ENCODE results near the gene CPB2. TPM values are rescaled to one million over a fixed set of nuclear protein-coding genes. Genes with fewer than 3 reads are reported as not detected.
A peak's percentile ranks its signal among the peaks of the same experiment; 100 is the strongest.

Gene CPB2
- total RNA-seq, 1 experiment from 2014 or later, result 0.15 TPM

GRCh38 chr13:46053162-46054012 lies 51.4 kb downstream of the CPB2 start:
- Histone ChIP-seq H3K9me3 (ENCODE audit: control insufficient read depth in 1 of 2, insufficient read depth in 1 of 2, low read depth in 1 of 2, low read length in 2 of 2) (no peaks in the 10 kb centered on the region), H3K36me3 (ENCODE audit: control insufficient read depth in 1 of 2, insufficient read depth in 2 of 2, low read length in 2 of 2) (peaks cover 0 to 5% of the 10 kb centered on the region in 2 experiments; a peak in 1 of 4 replicates), H3K9me2 (ENCODE audit: insufficient read depth) (no peaks in the 10 kb centered on the region), H2AFZ (ENCODE audit: low read depth, low read length, poor library complexity, severe bottlenecking) (peak overlapping the region; percentile 53), H3K4me3 (replicated peaks in 1 of 2; ENCODE audit: low read depth in 1 of 2, low read length in 2 of 2) (peak overlapping the region; percentile 60 to 85), H3K9ac (ENCODE audit: low read length) (peak overlapping the region; percentile 83), H3K79me2 (ENCODE audit: insufficient read depth, low read length) (peaks cover 41% of the 10 kb centered on the region), H3K4me1 (ENCODE audit: control insufficient read depth in 1 of 2, insufficient read depth in 2 of 2, low read length in 2 of 2) (peaks cover 11 to 14% of the 10 kb centered on the region in 2 experiments; a peak in 3 of 4 replicates), H4K20me1 (ENCODE audit: insufficient read depth) (no peaks in the 10 kb centered on the region), H3K4me2 (ENCODE audit: low read length) (peak overlapping the region; percentile 87), H3K27ac (ENCODE audit: low read depth, low read length) (peak overlapping the region; percentile 71; the same call in 1 of the 2 replicates), H3K27me3 (ENCODE audit: insufficient read depth, low read length) (no peaks in the 10 kb centered on the region)
- BruUV-seq (replicated peaks), result TSS peak; percentile 84
- DNase-seq (ENCODE audit: low read depth, low spot score) (no peak), ATAC-seq (no peak)
- POLR2A ChIA-PET, result no interaction called here
- RAD21 ChIA-PET (ENCODE audit: low non-redundant PET in 1 of 2, low total read pairs in 2 of 2, uncharacterized antibody in 2 of 2, unreplicated experiment in 2 of 2), result no interaction called here
- intact Hi-C loops (cut with micrococcal nuclease), result no loop called here
- CTCF ChIA-PET, result no interaction called here
- TF ChIP-seq CBX3 (IDR thresholded peaks at IDR 0.05; ENCODE audit: low read depth) (no peak), SIN3A (IDR thresholded peaks at IDR 0.05; ENCODE audit: low read depth) (no peak), POLR2A (IDR thresholded peaks at IDR 0.05; ENCODE audit: borderline replicate concordance, extremely low read depth, insufficient read depth, insufficient read length) (no peak)

DNA sequence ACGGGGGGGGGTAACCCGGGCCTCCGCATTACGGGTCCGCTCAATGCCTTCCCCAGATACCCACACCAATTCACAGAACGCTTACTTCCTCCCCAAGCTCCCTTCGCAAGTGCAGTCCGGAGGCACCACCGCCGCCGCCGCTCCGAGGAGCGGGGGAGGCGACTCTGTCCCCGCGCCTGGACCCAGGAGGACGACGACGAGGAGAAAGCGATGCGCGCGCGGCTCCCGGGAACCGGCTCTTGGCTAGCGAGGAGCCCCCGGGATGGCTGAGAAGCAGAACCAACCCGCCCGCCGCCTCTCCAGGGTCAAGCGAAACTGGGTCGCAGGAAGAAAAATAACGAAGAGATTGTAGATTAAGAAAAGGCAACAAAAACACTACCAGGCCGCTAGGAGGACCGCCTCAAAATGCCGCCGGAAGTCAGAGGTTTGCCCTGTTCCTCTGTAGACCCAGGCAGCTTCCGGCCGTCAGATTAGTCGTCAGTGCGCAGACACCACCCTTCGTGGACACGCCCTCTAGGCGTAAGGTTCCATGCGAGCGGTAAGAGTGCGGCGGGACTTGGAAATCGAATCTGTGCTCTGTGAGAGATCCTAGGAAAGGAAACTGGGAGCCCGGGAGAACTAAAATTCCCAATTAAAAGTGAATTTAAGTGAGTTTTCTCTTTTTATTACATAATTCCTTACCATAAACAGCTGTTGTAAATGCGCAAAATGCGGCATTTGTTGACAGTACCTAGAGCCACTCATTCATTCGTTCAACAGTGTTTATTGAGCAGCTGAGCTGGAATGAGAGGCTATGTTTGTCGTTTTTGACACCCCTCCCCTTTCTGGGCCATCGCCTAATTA lies 52.3 kb downstream of the CPB2 start, which contains the start of gene ZC3H13:
TSS of gene ZC3H13 (minus strand) at position 428 of the 843 bp plus-strand sequence. CDS start 7,239 bp downstream, outside the sequence.
- intact Hi-C loops (cut with micrococcal nuclease), result no loop called here
- H3K9me3 ChIP-seq (ENCODE audit: control insufficient read depth in 1 of 2, insufficient read depth in 1 of 2, low read depth in 1 of 2, low read length in 2 of 2), result no peaks in the 10 kb centered on the region
- BruUV-seq (replicated peaks), result no TSS peak
- peak within 1 kb of the TSS; percentile 60 to 85 for H3K4me3 ChIP-seq (replicated peaks in 1 of 2; ENCODE audit: low read depth in 1 of 2, low read length in 2 of 2)
- ChIA-PET POLR2A (no interaction called here), RAD21 (ENCODE audit: low non-redundant PET in 1 of 2, low total read pairs in 2 of 2, uncharacterized antibody in 2 of 2, unreplicated experiment in 2 of 2) (no interaction called here), CTCF (no interaction called here)
- H3K4me2 ChIP-seq (ENCODE audit: low read length), result peak within 1 kb of the TSS; percentile 87
- H4K20me1 ChIP-seq (ENCODE audit: insufficient read depth), result no peaks in the 10 kb centered on the region
- peak within 1 kb of the TSS; percentile 53 for H2AFZ ChIP-seq (ENCODE audit: low read depth, low read length, poor library complexity, severe bottlenecking)
- peak; percentile 99 for ATAC-seq
- H3K27me3 ChIP-seq (ENCODE audit: insufficient read depth, low read length), result no peaks in the 10 kb centered on the region
- H3K27ac ChIP-seq (ENCODE audit: low read depth, low read length), result peak within 1 kb of the TSS; percentile 71
- peaks cover 48% of the 10 kb centered on the region for H3K79me2 ChIP-seq (ENCODE audit: insufficient read depth, low read length)
- H3K4me1 ChIP-seq (ENCODE audit: control insufficient read depth in 1 of 2, insufficient read depth in 2 of 2, low read length in 2 of 2), result peaks cover 11 to 14% of the 10 kb centered on the region in 2 experiments; a peak in 3 of 4 replicates
- H3K9ac ChIP-seq (ENCODE audit: low read length), result peak within 1 kb of the TSS; percentile 83
- H3K36me3 ChIP-seq (ENCODE audit: control insufficient read depth in 1 of 2, insufficient read depth in 2 of 2, low read length in 2 of 2), result peaks cover 0 to 5% of the 10 kb centered on the region in 2 experiments; a peak in 1 of 4 replicates
- DNase-seq (ENCODE audit: low read depth, low spot score), result peak; percentile 91
- no peaks in the 10 kb centered on the region for H3K9me2 ChIP-seq (ENCODE audit: insufficient read depth)
- TF ChIP-seq TCF7L2 (IDR thresholded peaks at IDR 0.05; ENCODE audit: borderline replicate concordance, extremely low read depth, insufficient read depth, insufficient read length), result peak; percentile 31
- peak; percentile 85 for TF ChIP-seq ZFX (IDR thresholded peaks at IDR 0.05)
- peak; percentile 91 for TF ChIP-seq POLR2A (IDR thresholded peaks at IDR 0.05; ENCODE audit: borderline replicate concordance, extremely low read depth, insufficient read depth, insufficient read length)
- no peak for TF ChIP-seq YY1 (IDR thresholded peaks at IDR 0.05; ENCODE audit: extremely low read depth, insufficient replicate concordance, low read depth, low read length)
- TF ChIP-seq ZNF274 (IDR thresholded peaks at IDR 0.05; ENCODE audit: low read depth, low read length), result no peak
- peak; percentile 83 for TF ChIP-seq POLR2AphosphoS5 (IDR thresholded peaks at IDR 0.05; ENCODE audit: low read depth, low read length)
- TF ChIP-seq MAX (IDR thresholded peaks at IDR 0.05), result peak; percentile 74
- TF ChIP-seq, protein P1, sequence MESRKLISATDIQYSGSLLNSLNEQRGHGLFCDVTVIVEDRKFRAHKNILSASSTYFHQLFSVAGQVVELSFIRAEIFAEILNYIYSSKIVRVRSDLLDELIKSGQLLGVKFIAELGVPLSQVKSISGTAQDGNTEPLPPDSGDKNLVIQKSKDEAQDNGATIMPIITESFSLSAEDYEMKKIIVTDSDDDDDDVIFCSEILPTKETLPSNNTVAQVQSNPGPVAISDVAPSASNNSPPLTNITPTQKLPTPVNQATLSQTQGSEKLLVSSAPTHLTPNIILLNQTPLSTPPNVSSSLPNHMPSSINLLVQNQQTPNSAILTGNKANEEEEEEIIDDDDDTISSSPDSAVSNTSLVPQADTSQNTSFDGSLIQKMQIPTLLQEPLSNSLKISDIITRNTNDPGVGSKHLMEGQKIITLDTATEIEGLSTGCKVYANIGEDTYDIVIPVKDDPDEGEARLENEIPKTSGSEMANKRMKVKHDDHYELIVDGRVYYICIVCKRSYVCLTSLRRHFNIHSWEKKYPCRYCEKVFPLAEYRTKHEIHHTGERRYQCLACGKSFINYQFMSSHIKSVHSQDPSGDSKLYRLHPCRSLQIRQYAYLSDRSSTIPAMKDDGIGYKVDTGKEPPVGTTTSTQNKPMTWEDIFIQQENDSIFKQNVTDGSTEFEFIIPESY (IDR thresholded peaks at IDR 0.05; ENCODE audit: extremely low read depth, insufficient replicate concordance, low read length), result no peak
- no peak for TF ChIP-seq JUND (IDR thresholded peaks at IDR 0.05)
- 0 out of 2 replicates have a peak, but pooled peaks have one; percentile 48 for TF ChIP-seq CBX3 (IDR thresholded peaks at IDR 0.05; ENCODE audit: low read depth)

Measured in HCT116 (cell line).